Stimulated activated CD4-positive, alpha-beta T cell treated with anti-CD3 and anti-CD28 coated beads, Interleukin-15, amount 100 ng/mL, for 1 hour (primary cell): ENCODE results near the gene ESYT1.
A peak's percentile ranks its signal among the peaks of the same experiment; 100 is the strongest.
"Not testable (repeated sequence)": the region's sequence is repeated elsewhere in the genome, so short reads cannot be mapped to it uniquely, and the experiment has no call there.

Experiments used
- DNase-seq, 2 donors: peaks; one replicate each; pipeline ENCODE4 v3.0.0-alpha.2; 2020; ENCODE audit warnings: low read depth in 1 of 2, low spot score in 1 of 2

Gene ESYT1

DNA sequence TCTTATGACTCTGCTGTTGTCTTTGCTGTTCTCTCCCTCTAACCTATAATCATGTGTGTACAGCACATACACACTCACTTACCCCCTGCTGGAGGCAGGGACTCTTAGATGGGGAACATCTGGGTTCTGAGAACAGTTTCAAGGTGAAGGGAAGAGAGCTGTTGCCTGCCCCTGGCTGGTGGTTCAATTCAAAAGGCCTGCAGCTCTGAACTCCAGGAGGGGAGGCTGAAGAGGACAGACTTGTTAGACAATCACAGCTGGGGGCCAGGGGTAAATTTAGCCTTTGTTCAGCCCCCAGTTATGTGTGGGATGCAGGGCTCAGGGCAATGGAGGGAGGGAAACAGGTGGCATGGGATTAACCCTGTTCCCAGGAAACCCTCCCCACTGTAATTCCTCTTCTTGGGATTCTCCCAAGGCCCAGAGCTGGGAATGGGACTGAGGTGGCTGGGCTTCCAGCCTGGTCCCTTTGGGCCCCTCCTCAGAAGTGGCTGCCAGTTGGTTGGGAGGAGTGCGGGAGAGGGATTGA is 26.2 kb downstream of the ESYT1 start:
- no peak for DNase-seq

DNA sequence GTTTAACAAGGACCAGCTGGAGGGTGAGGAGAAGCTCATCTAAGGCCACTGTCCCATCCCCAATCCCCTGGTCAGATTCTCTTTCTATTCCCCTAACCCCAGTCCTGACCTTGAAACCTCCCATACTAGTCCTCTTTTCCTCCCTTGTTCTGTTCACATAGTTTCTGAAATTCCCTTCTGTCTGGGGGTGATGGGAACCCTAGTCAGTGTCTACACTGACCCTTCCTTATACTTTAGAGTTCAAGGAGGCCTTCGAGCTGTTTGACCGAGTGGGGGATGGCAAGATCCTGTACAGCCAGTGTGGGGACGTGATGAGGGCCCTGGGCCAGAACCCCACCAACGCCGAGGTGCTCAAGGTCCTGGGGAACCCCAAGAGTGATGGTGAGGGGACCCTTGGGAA is 26.8 kb downstream of the ESYT1 start:
- DNase-seq = no peak

DNA sequence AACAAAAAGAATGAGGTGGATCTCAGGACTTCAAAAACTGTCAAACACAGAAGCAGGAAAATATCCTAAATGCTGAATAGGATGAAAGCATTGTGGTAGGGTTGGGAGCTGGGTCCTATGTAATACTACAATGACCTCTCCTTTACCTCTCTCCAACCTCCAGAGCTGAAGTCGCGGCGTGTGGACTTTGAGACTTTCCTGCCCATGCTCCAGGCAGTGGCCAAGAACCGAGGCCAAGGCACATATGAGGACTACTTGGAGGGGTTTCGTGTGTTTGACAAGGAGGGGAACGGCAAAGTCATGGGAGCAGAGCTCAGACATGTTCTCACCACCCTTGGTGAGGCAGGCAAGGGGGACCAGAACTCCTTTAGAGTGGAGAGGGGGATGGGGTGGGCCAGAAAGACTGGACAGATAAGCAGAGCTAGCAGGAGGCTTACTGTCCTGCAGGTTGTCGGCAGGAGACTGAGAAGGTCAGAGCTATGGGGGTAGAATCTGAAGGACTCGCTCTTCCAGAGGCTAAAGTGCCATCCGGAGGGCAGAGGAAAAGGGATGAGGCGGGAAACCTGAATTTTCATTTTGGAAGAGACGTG is 27.3 kb downstream of the ESYT1 start:
- no peak for DNase-seq

DNA sequence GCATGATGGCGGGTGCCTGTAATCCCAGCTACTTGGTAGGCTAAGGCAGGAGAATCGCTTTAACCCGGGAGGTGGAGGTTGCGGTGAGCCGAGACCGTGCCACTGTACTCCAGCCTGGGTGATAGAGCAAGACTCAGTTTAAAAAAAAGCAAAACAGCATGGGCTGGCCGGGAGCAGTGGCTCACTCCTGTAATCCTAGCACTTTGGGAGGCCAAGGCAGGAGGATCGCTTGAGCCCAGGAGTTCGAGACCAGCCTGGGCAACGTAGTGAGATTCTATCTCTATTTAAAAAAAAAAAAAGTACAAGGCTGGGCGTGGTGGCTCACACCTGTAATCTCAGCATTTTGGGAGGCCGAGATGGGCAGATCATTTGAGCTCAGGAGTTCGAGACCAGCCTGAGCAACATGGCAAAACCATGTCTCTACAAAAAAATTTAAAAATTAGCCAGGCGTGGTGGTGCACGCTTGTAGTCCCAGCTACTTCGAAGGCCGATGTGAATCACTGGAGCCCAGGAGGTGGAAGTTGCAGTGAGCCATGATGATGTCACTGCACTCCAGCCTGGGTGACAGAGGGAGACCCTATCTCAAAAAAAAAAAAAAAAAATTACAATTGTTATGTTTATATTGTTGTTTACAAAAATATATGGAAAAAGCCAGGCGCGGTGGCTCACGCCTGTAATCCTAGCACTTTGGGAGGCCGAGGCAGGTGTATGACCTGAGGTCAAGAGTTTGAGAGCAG is 28.6 kb downstream of the ESYT1 start:
- DNase-seq = not testable (repeated sequence)

DNA sequence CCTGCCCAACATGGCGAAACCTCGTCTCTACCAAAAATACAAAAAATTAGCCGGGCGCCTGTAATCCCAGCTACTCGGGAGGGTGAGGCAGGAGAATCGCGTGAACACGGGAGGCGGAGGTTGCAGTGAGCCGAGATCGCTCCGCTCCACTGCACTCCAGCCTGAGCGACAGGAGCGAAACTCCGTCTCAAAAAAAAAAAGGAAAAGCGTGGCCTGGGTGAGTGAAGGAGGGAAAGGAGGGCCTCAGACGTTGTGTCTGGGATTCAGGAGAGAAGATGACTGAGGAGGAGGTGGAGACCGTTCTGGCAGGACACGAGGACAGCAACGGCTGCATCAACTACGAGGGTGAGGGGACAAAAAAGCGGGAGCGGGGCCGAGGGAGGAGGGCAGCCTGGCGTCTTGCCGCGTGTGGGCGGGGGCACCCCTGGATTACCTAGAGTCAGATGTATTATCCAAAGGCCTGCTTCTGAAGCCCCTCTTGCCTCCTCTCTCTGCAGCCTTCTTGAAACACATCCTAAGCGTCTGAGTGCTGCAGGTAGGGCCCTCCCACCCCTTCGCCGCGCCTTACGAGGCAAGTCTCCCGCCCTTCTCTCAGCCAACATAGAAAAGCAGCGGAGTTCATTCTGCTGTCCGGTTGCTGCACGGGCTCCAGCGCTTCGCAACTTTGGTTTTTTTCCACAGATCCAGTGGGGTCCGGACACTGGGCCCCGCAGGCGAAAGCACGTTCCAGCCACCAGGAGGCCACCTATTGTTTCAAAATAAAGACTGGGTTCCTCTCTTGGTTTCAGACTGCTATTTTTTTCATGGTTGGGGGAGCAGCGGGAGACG is 29.3 kb downstream of the ESYT1 start:
- peak; percentile 25 to 26 for DNase-seq

DNA sequence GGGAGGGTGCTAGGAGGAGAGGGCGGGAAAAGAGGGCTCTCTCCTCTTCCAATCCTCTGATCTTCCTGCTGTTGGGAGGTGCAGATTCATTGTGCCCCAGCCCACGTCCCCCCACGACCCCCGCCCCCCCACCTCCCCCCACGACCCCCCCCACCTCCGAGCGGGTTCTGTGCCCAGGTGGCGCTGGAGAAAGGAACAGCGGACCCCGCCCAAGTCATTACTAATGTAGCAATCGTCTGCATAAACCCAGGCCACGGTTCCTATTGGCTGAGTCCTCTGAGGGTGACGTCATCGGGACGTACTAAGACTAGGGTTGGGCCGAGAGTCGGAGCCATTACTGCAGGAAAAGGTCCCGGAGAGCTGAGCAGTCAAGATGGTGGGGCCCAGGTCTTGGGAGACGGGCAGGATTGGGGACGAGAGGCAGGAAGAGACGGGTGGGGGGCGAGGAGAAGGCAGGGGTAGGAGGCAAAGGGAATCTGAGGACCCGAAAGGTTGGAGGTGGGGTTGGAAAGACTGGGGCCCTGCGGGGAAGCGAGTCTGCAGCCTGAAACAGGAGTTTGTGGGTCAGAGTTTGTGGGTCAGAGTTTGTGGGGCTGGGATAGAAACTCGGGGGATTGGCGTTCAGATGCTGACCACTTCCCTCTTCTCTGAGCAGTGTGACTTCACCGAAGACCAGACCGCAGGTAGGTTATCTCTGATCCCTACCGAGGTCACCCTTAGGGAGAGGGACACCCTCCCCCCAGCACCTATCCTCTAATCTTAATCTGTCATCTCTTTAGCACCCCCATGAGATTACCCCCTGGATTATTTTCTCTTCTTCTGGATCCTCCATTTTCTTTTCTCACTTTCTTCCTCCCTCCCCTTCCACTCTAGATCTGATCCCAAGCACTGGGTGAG is 30.2 kb downstream of the ESYT1 start, which contains the start of gene MYL6:
TSS of gene MYL6 (plus strand) at position 331 of the 897 bp plus-strand sequence. CDS start at position 374, 43 bp downstream.
- peak; percentile 65 to 75 for DNase-seq

DNA sequence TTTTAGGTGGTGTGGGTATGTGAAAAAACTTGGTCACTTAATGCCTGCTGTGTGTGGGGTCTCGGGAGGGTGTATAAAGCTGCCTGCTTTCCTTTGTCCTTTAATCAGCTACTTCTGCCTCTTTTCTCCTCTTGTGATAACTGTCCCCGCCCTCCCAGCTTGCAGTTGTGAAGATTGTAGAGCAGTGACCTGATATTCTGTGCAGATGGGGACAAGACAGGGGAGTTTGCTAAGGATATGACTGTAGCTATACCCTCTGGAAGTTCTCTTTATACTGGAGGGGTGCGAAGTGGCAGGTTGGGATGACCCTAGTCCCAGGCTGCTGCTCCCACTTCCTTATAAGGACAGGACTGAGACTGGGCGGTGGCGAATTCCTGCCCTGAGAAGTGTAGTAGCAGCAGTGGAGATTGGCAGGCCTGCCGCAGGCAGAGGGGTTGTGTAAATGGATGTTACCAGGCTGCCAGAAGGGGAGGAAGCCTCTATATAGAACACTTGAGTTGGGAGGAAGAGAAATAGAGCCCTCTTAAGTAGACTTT is 30.9 kb downstream of the ESYT1 start:
- no peak for DNase-seq

DNA sequence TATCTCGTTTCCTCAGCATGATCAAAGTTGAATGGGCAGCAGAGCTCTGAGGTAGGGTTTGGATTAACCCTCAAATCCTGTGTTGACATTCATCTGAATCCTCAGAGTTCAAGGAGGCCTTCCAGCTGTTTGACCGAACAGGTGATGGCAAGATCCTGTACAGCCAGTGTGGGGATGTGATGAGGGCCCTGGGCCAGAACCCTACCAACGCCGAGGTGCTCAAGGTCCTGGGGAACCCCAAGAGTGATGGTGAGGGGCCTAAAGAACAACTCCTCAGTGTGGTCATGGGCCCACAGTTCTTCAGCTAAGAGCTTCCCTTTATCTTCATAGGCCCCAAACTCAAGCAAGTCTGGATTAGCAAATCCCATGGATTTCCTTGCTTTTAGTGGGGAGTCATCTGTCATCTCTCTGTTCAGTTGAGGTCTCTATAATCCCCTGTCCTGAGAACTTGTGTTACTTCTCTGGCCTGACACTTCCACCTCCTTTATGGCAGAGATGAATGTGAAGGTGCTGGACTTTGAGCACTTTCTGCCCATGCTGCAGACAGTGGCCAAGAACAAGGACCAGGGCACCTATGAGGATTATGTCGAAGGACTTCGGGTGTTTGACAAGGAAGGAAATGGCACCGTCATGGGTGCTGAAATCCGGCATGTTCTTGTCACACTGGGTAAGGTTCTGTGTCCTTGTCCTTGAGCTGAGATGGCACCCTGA is 31.6 kb downstream of the ESYT1 start:
- no peak for DNase-seq

DNA sequence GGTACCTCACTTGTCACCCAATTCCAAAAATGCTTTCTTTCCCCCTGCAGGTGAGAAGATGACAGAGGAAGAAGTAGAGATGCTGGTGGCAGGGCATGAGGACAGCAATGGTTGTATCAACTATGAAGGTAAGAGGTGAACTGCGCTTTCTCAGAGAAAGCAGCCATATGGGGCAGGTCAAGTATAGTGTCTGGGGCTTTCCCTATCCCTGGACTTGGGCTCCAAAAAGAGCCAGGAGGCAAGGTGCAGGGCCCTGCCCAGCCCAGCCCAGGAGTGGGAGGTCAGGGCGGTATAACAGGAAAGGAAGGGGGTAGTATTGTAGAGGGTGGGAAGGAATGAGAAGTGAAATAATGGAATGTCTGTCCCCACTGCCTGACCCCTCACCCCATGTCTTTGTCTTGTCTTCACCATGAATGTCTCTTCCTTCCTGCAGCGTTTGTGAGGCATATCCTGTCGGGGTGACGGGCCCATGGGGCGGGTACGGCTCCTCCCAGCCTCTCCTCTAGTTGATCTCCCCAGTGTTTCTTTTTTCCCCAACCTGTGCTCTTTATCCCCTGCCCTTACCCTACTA is 32.2 kb downstream of the ESYT1 start:
- peak; percentile 36 to 39 for DNase-seq

DNA sequence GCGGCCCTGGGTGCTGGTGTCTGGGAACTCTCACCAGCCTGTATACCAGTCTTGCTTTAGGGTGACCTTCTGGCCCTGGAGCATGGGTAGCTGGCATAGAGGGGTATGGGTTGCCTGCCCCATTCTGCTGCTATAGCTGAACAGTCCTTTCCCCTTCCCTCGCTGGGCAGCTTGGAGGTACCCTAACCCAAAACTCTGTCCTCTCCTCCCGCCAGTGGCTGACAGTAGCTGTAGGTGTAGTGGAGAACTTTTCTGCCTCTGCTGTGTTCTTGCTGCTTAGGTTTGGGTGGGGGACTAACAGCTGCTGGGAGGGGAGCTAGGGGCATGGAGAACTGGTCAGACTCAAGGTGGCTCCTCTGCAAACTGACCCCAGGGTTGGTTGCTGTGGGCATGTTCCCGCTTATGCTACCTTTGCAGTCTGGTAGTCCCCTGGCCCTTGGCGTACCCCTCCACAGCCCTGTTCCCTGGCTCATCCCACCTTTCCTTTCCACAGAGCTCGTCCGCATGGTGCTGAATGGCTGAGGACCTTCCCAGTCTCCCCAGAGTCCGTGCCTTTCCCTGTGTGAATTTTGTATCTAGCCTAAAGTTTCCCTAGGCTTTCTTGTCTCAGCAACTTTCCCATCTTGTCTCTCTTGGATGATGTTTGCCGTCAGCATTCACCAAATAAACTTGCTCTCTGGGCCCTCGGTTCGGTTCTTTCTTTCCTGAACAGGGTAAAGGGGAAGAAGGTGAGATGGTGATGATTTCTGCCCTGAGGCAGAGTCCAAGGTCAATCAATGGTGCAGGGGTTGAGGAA is 33.0 kb downstream of the ESYT1 start:
- no peak for DNase-seq

DNA sequence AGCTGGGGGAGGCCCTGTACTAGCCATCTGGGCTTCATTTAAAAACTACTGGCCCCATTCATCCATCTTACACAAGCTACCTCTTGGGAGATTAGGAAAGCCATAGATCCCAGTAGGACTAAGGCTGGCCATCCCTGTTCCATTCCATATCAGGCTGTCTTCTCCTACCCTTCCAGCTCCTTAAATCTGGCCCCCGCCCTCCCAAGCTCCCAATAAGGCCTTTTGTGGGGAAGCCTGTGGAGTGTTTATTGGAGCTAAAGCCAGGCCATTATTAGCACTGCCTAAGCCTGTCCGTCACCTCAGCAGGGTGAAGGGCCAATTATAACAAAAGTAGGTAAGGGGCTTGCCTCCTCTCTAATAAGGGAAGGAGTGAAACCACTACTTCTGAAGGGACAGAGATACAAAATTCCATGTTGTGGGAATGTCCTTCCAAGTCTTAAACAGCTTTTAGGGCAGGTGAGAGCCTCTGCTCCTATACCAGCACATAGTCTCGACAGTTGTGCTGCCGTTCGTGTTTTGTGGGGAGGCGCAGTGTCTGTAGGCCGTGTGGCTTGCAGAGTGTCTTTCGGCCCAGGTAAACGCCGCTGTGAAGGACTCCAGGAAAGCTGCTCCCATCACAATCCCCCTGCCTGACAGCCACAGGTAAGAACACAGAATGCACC is 33.8 kb downstream of the ESYT1 start:
- no peak for DNase-seq

DNA sequence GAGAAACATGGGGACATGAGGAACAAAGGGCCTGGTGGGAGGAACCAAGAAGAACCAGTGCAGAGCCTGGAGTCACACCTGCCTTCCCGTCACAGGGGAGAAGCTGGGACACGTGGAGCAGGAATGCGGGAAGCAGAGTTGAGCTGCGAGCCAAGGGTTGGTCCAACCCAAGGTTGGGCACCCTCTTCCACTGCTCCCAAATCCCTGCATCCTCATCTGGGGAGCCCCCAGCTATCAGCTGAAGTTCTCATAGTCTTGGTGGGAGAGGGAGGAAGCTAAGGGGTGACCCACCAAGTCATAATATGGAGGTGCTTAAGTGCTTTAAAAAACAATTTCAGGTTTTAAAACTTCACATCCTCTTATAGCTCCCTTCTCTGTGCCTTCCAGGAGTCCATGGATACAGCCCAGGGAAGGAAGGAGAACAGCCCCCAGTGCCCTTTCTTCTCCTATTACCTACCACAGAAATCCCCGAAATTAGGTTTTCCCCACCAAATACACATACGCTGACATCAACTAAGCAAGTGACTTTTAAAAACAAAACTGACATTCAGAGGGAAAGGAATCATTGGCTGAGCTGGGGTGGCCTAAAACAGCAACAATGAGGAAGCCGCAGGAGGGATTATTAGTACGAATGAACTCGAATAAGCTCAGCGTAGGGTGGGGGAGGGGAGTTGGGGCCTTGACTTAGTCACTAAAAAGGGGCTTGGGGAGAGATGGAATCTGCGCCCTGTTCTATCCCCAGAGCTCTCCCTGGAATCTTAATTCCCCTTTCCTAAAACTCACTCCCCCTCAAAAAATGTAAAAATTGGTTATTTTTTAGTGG is 34.6 kb downstream of the ESYT1 start:
- no peak for DNase-seq

DNA sequence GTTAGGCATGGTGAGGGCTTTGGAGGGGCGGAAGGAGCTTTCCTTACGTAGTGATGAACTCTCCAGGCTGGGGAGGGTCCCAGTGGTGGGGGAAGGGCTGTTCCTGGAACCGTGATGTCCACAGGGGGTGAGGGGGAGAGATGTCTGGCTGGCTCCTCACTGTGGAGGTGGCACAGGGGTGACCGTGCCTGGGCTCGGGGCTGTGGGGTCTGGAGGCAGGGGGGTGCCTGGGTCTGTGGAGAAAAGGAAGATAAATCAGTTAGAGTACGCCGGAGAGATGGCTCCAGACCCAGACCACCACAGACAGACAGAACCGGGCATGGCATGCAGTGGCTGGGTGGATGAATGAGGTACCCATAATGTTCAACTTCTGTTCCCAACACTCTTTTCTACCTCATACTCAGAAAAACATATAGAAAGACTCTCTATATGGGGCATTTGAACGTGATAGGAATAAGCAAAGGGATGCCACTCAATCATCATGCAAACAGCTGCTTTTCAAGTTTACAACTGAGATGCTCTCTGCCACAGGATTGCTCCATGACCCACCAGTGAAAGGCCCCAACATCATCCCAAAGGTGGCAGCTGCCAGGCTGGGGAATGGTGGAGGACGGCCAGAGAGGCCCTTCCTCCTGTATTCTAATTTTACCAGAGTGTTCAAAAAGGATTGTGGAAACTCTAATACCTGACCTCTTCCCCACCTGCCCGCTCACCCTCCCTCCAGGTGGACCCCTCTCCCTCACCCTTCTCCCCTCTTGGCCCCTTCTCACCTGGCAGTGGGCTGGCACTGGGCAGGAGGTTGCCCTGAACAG is 35.7 kb downstream of the ESYT1 start:
- no peak for DNase-seq

DNA sequence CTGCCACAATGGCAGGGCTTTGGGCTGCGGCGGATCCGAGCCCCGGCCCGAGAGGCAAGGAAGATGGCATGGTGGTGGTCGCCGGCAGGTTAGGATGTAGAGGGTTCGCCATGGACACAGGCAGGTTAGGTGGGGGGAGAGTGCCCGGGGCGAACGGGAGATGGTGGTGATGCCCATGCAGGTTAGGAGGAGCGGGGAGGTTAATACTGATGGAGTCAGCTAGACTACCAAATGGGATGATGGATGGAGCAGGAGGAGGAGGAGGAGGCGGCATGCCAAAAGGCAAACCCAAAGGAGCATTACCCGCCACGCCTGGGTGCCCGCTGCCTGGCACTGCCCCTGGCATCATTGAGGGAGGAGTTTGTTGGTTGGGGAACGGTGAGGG is 36.3 kb downstream of the ESYT1 start:
- DNase-seq = no peak

DNA sequence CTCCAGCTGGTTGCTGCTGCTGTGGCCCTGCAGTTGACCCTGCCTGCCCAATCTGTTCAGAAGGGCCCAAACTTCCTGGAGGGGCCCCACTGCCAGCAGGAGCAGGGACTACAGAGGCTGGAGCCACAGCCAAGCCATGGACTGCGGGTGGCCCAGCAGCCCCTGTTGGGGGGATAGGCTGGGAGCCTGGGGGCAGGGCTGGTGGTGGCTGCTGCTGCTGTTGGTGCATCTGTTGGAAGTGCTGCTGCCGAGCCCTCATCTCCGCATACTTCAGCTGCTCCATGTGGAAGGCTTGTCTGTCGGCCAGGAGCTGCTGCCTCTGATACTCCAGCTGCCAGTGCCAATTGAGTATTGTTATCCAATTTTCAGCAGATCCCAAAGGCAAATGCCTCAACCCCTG is 37.3 kb downstream of the ESYT1 start:
- no peak for DNase-seq

DNA sequence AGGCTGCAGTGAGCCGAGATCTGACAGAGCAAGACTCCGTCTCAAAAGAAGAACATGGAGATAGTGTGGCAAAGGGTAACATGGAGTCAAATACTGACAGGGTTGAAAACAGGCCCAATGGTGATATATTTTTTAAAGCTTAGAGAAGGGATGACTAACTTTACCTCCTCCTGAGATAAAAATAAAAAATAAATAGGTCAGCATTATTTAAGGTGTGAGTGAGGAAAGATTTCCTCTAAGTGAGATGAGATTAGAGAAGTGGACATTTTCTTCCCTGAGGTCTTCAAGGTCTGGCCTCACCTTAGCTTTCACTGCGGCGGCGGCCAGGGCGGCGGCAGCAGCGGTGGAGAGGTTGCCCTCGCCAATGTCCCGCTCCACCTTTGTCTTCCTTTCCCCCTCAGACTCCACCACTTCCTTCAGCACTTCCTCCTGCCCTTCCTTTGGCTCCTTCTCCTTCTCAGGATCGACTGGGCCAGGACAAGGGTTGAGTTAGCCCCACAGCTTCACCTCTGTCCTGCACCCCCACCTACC is 41.2 kb downstream of the ESYT1 start:
- DNase-seq = no peak
